ENCODE measurements around the gene CNOT2.
"Not testable (repeated sequence)": the region's sequence is repeated elsewhere in the genome, so short reads cannot be mapped to it uniquely, and the experiment has no call there.

Gene CNOT2

DNA sequence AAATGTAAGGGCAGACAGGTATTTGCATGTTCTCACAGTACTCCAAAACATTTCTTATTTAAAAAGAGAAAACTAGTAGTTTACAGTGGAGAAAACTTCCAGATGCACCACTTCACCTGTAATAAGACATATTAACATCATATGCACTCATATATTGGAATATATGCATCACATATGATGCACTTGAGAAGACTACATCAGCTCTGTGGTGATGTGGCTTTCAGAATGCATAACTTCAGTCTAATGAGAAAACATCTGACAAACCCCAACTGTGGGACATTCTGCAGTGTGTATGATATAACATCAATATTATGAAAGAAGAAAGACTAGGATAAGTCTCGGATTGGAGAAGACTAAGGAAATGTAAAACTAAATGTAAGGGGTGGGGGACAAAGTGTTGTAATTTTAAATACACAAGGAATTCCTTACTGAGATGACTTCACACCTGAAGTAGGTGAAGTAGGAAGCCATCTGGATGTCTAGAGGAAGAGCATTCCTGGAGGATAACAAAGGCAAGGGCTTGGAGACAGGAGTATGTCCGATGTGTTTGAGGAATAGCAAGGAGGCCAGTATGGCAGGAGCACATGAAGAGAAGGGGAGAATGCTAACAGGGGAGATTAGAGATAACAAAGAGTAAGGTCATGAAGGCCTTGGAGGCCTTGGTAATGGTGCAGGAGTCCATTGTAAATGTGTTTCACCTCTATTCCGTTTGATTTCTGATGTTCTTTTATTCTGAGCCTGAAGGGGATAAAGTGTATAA lies 49.0 kb downstream of the CNOT2 start:
- DNase-seq, result no peak
- intact Hi-C loops (cut with DNase I; ENCODE audit: low total_unique reads), result no loop called here
- no peaks in the 10 kb centered on the region for H3K27me3 ChIP-seq
- H3K4me1 ChIP-seq, result peaks cover 0 to 48% (median 15%) of the 10 kb centered on the region in 4 donors
- TF ChIP-seq, protein P1, sequence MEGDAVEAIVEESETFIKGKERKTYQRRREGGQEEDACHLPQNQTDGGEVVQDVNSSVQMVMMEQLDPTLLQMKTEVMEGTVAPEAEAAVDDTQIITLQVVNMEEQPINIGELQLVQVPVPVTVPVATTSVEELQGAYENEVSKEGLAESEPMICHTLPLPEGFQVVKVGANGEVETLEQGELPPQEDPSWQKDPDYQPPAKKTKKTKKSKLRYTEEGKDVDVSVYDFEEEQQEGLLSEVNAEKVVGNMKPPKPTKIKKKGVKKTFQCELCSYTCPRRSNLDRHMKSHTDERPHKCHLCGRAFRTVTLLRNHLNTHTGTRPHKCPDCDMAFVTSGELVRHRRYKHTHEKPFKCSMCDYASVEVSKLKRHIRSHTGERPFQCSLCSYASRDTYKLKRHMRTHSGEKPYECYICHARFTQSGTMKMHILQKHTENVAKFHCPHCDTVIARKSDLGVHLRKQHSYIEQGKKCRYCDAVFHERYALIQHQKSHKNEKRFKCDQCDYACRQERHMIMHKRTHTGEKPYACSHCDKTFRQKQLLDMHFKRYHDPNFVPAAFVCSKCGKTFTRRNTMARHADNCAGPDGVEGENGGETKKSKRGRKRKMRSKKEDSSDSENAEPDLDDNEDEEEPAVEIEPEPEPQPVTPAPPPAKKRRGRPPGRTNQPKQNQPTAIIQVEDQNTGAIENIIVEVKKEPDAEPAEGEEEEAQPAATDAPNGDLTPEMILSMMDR (IDR thresholded peaks at IDR 0.05), result no peak
- H3K4me3 ChIP-seq, result no peak overlapping the region
- no peak overlapping the region for H3K27ac ChIP-seq
- no peaks in the 10 kb centered on the region for H3K36me3 ChIP-seq
- H3K9me3 ChIP-seq, result no peaks in the 10 kb centered on the region

DNA sequence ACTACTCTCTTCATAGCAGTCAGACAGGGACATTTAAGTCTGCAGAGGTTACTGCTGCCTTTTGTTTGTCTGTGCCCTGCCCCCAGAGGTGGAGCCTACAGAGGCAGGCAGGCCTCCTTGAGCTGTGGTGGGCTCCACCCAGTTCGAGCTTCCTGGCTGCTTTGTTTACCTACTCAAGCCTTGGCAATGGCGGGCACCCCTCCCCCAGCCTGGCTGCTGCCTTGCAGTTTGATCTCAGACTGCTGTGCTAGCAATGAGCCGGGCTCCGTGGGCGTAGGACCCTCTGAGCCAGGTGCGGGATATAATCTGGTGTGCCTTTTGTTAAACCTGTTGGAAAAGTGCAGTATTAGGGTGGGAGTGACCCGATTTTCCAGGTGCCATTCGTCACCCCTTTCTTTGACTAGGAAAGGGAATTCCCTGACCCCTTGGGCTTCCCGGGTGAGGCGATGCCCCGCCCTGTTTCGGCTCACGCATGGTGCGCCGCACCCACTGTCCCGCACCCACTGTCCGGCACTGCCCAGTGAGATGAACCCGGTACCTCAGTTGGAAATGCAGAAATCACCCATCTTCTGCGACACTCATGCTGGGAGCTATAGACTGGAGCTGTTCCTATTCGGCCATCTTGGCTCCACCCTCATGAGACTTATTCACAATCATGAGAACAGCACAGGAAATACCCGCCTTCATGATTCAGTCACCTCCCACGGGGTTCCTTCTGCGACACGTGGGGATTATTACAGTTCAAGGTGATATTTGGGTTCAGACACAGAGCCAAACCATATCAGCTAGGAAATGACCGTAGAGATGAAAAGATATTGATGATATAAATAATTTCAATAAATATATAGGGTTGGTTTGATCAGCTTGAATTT lies 61.7 kb downstream of the CNOT2 start:
- intact Hi-C loops (cut with DNase I; ENCODE audit: low total_unique reads); H3K27ac ChIP-seq; H3K36me3 ChIP-seq; H3K4me3 ChIP-seq; DNase-seq; H3K9me3 ChIP-seq; H3K27me3 ChIP-seq: not testable (repeated sequence)
- H3K4me1 ChIP-seq, result peaks cover 0 to 14% (median 2%) of the 10 kb centered on the region in 4 donors

DNA sequence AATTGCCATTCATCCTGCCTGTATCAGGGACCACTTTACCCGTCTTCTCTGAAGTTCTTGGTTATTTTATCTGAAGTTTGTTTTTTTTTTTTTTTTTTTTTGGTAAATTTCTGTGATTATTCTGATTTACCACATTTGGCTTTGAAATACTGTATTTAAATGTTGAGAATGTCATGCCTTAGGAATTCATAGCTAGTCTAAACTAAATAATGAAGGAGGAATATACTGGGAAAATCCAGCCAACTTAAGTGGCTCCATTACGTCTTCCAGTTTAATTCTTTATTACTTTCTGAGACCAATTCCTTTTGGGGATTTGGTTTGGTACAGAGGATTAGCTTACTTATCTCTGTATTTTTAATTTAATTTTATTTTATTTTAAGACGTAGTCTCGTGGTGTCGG lies 62.6 kb downstream of the CNOT2 start:
- TF ChIP-seq, protein P1 (IDR thresholded peaks at IDR 0.05), result no peak
- intact Hi-C loops (cut with DNase I; ENCODE audit: low total_unique reads), result no loop called here
- Histone ChIP-seq H3K4me3 (no peak overlapping the region), H3K9me3 (no peaks in the 10 kb centered on the region), H3K27me3 (no peaks in the 10 kb centered on the region), H3K4me1 (peaks cover 0 to 14% (median 2%) of the 10 kb centered on the region in 4 donors), H3K27ac (peak overlapping the region in 1 of 2 donors; percentile 46), H3K36me3 (peaks cover 4 to 10% (median 10%) of the 10 kb centered on the region in 3 donors)
- no peak for DNase-seq

DNA sequence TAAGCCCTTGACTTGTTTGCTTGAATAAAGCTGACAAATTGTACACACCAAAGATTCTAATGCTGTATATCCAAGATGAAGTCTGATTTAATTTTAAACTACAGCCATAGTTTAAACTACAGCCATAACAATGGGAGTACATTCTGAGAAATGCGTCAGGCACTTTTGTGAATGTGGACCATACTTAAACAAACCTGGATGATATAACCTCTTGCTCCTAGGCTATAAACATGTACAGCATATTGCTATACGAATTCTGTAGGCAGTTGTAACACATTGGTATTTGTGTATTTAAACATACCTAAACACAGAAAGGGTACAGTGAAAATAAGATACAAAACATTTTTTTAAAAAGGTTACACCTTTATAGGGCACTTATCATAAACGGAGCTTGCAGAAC lies 63.4 kb downstream of the CNOT2 start:
- intact Hi-C loops (cut with DNase I; ENCODE audit: low total_unique reads), result no loop called here
- H3K27me3 ChIP-seq, result no peaks in the 10 kb centered on the region
- TF ChIP-seq, protein P1 (IDR thresholded peaks at IDR 0.05), result no peak

DNA sequence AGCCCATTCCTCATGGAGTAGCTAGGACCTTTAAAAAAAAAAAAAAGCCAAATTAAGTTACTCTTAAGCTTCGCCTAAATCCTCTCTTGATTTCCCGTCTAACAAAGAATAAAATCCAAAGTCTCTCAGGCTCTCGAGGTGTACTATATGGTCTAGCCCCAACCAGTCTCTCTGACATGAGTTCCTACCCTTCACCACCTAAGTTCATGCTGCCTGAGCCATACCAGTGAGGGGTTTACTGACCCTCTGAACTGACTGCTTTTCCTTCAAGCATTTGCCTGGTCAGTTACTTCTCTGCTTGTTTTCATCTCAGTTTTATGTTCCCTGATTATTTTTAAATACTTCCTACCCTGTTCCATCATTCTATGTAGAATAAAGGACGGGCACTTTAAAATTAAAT lies 64.6 kb downstream of the CNOT2 start:
- Histone ChIP-seq H3K27ac (no peak overlapping the region), H3K27me3 (no peaks in the 10 kb centered on the region), H3K4me3 (no peak overlapping the region), H3K36me3 (peaks cover 4 to 10% (median 10%) of the 10 kb centered on the region in 3 donors), H3K9me3 (no peaks in the 10 kb centered on the region), H3K4me1 (peaks cover 0 to 14% (median 2%) of the 10 kb centered on the region in 4 donors)
- TF ChIP-seq, protein P1 (IDR thresholded peaks at IDR 0.05), result no peak
- DNase-seq, result no peak
- intact Hi-C loops (cut with DNase I; ENCODE audit: low total_unique reads), result no loop called here

More for the DNA sequence above, 63.4 kb downstream of the CNOT2 start:
- Histone ChIP-seq H3K36me3 (peaks cover 4 to 10% (median 10%) of the 10 kb centered on the region in 3 donors), H3K4me1 (peaks cover 0 to 14% (median 2%) of the 10 kb centered on the region in 4 donors), H3K4me3 (no peak overlapping the region), H3K27ac (no peak overlapping the region), H3K9me3 (no peaks in the 10 kb centered on the region)
- DNase-seq, result no peak

DNA sequence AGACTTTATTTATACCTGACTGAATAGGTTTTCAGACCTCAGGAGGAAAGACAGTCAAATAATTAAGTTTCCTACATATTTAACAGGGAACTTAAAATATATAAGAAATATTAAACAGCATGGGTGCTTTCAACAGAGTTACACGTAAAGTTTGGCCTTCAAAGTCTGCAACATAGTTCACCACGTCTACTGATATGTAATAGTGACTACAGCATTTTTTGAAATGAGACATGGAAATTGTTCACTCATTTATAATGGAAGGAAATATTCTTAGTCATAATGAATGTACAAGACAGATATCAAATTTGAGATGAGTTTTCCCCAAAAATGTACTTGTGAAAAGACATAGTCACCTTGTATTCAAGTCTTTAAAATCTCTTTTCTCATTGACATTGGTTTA lies 66.1 kb downstream of the CNOT2 start:
- TF ChIP-seq, protein P1 (IDR thresholded peaks at IDR 0.05), result no peak
- no peak for DNase-seq
- H3K36me3 ChIP-seq, result peaks cover 0 to 9% (median 9%) of the 10 kb centered on the region in 3 donors
- no peaks in the 10 kb centered on the region for H3K9me3 ChIP-seq
- H3K27me3 ChIP-seq, result no peaks in the 10 kb centered on the region
- no peak overlapping the region for H3K27ac ChIP-seq
- H3K4me1 ChIP-seq, result peaks cover 0 to 14% (median 2%) of the 10 kb centered on the region in 4 donors
- intact Hi-C loops (cut with DNase I; ENCODE audit: low total_unique reads), result no loop called here
- H3K4me3 ChIP-seq, result no peak overlapping the region

Data from tibial artery (tissue), 4 donors.